Measurements from ENCODE around the gene LPP.

The LPP gene

DNA sequence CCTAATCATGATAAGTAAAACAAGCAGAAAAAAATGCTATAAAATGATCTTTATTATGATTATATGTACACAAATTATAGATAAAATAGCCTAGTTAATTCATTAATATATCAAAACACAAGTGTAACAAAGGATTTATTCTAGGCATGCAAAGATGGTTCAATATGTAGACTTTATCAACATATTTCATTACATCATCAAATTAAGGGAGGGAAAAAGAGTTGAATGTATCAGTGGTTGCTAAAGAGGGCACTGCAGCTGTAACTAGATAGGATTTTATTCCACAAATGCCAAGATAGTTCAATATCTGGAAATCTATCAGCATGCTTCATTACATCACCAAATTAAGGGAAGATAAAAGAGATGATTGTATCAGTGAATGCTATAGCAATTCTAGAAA, 248.3 kb downstream of the LPP start:
- Histone ChIP-seq H3K9me3 (ENCODE audit: control insufficient read depth, insufficient read depth, low read length) (peaks cover 4% of the 10 kb centered on the region; the same call in 1 of the 2 replicates), H3K4me1 (ENCODE audit: control insufficient read depth, low read length) (peaks cover 71% of the 10 kb centered on the region), H3F3A (ENCODE audit: control insufficient read depth, insufficient read depth) (0 out of 2 replicates have a peak, but pooled peaks cover 2% of the 10 kb centered on the region), H3K4me2 (ENCODE audit: low read length) (no peak overlapping the region), H3K4me3 (ENCODE audit: low read length) (no peak overlapping the region), H3K9me2 (replicated peaks; ENCODE audit: control insufficient read depth, low read length) (no peaks in the 10 kb centered on the region), H4K20me1 (ENCODE audit: control insufficient read depth, insufficient read depth, low read depth, low read length) (no peaks in the 10 kb centered on the region), H3K36me3 (ENCODE audit: control insufficient read depth, low read length) (peaks cover 22% of the 10 kb centered on the region), H3K27me3 (ENCODE audit: control insufficient read depth, low read length) (no peaks in the 10 kb centered on the region), H3K27ac (ENCODE audit: low read depth, low read length) (no peak overlapping the region), H3K79me2 (ENCODE audit: control insufficient read depth, low read length) (peaks cover 50% of the 10 kb centered on the region)
- TF ChIP-seq, protein P1, sequence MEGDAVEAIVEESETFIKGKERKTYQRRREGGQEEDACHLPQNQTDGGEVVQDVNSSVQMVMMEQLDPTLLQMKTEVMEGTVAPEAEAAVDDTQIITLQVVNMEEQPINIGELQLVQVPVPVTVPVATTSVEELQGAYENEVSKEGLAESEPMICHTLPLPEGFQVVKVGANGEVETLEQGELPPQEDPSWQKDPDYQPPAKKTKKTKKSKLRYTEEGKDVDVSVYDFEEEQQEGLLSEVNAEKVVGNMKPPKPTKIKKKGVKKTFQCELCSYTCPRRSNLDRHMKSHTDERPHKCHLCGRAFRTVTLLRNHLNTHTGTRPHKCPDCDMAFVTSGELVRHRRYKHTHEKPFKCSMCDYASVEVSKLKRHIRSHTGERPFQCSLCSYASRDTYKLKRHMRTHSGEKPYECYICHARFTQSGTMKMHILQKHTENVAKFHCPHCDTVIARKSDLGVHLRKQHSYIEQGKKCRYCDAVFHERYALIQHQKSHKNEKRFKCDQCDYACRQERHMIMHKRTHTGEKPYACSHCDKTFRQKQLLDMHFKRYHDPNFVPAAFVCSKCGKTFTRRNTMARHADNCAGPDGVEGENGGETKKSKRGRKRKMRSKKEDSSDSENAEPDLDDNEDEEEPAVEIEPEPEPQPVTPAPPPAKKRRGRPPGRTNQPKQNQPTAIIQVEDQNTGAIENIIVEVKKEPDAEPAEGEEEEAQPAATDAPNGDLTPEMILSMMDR (IDR thresholded peaks at IDR 0.05; ENCODE audit: low read depth, low read length, poor library complexity, severe bottlenecking) = no peak
- no peak for TF ChIP-seq EZH2phosphoT487 (IDR thresholded peaks at IDR 0.05; ENCODE audit: borderline replicate concordance, low read length)

DNA sequence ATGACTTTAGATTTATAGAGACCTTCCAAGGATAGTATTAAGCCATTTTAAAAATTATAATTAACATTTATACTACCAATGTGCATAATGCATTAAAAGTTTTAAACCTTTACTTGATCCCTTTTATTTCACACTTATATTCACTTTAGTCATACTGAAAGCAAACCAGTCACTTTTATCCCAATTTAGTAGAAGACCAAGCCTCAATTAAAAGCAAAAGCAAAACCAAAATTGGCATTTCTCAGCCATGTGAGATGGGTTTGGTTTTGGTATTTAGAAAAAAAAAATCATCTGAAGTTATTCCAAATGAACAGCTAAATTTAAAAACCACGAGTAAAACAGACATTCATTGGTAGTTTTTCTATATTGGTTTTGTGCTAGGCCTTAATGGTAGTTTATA, 249.4 kb downstream of the LPP start:
- Histone ChIP-seq H3K27me3 (ENCODE audit: control insufficient read depth, low read length) (no peaks in the 10 kb centered on the region), H3K4me2 (ENCODE audit: low read length) (no peak overlapping the region), H3K36me3 (ENCODE audit: control insufficient read depth, low read length) (peaks cover 29% of the 10 kb centered on the region), H3K9me3 (ENCODE audit: control insufficient read depth, insufficient read depth, low read length) (peaks cover 4% of the 10 kb centered on the region; the same call in 1 of the 2 replicates), H3F3A (ENCODE audit: control insufficient read depth, insufficient read depth) (0 out of 2 replicates have a peak, but pooled peaks cover 2% of the 10 kb centered on the region), H4K20me1 (ENCODE audit: control insufficient read depth, insufficient read depth, low read depth, low read length) (no peaks in the 10 kb centered on the region), H3K9me2 (replicated peaks; ENCODE audit: control insufficient read depth, low read length) (no peaks in the 10 kb centered on the region), H3K4me3 (ENCODE audit: low read length) (no peak overlapping the region), H3K27ac (ENCODE audit: low read depth, low read length) (no peak overlapping the region), H3K4me1 (ENCODE audit: control insufficient read depth, low read length) (peaks cover 59% of the 10 kb centered on the region), H3K79me2 (ENCODE audit: control insufficient read depth, low read length) (peaks cover 39% of the 10 kb centered on the region)
- TF ChIP-seq, protein P1 (IDR thresholded peaks at IDR 0.05; ENCODE audit: low read depth, low read length, poor library complexity, severe bottlenecking) = no peak
- no peak for TF ChIP-seq EZH2phosphoT487 (IDR thresholded peaks at IDR 0.05; ENCODE audit: borderline replicate concordance, low read length)

DNA sequence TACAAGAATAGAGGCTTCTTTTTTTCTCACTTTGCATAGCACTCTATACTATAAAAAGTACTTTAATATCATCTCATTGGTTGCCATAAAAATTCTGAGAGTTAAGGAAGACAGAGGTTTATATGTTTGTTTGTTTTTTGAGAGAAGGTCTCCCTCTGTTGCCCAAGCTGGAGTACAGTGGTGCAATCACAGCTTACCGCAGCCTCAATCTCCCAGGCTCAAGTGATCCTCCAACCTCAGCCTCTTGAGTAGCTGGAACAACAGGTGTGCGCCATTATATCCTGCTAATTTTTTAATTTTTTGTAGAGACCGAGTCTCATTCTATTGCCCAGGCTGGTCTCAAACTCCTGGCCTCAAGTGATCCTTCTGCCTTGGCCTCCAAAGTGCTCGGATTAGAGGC, 250.2 kb downstream of the LPP start:
- no peak overlapping the region for H3K4me2 ChIP-seq (ENCODE audit: low read length)
- TF ChIP-seq, protein P1 (IDR thresholded peaks at IDR 0.05; ENCODE audit: low read depth, low read length, poor library complexity, severe bottlenecking) = no peak
- no peak for TF ChIP-seq EZH2phosphoT487 (IDR thresholded peaks at IDR 0.05; ENCODE audit: borderline replicate concordance, low read length)
- peaks cover 31% of the 10 kb centered on the region for H3K79me2 ChIP-seq (ENCODE audit: control insufficient read depth, low read length)

More for the DNA sequence above, 250.2 kb downstream of the LPP start:
- Histone ChIP-seq H3K9me2 (replicated peaks; ENCODE audit: control insufficient read depth, low read length) (no peaks in the 10 kb centered on the region), H3K27ac (ENCODE audit: low read depth, low read length) (no peak overlapping the region), H3K4me3 (ENCODE audit: low read length) (no peak overlapping the region), H3K9me3 (ENCODE audit: control insufficient read depth, insufficient read depth, low read length) (peaks cover 4% of the 10 kb centered on the region; the same call in 1 of the 2 replicates), H3K27me3 (ENCODE audit: control insufficient read depth, low read length) (no peaks in the 10 kb centered on the region), H3F3A (ENCODE audit: control insufficient read depth, insufficient read depth) (0 out of 2 replicates have a peak, but pooled peaks cover 2% of the 10 kb centered on the region), H3K4me1 (ENCODE audit: control insufficient read depth, low read length) (peaks cover 52% of the 10 kb centered on the region), H3K36me3 (ENCODE audit: control insufficient read depth, low read length) (peaks cover 29% of the 10 kb centered on the region), H4K20me1 (ENCODE audit: control insufficient read depth, insufficient read depth, low read depth, low read length) (no peaks in the 10 kb centered on the region)
